IPS-NIHi7 (cell line): ENCODE measurements around the gene SLC5A1.
"Not testable (repeated sequence)": the region's sequence is repeated elsewhere in the genome, so short reads cannot be mapped to it uniquely, and the experiment has no call there.

Experiments
- DNase-seq: peaks from one replicate; pipeline ENCODE4 v3.0.0; 2012; ENCODE audit warnings: mixed read lengths; ENCODE audit errors: extremely low spot score

The SLC5A1 gene

GRCh38 chr22:32144496-32145274 lies 101.6 kb downstream of the SLC5A1 start:
- no peak for DNase-seq

GRCh38 chr22:32147128-32147527 lies 104.1 kb downstream of the SLC5A1 start:
- not testable (repeated sequence) for DNase-seq

- not testable (repeated sequence) for DNase-seq
Measured at GRCh38 chr22:32148372-32148771, 105.3 kb downstream of the SLC5A1 start.

GRCh38 chr22:32150647-32151046 lies 107.6 kb downstream of the SLC5A1 start:
- not testable (repeated sequence) for DNase-seq

GRCh38 chr22:32151641-32152040 lies 108.6 kb downstream of the SLC5A1 start:
- not testable (repeated sequence) for DNase-seq

GRCh38 chr22:32154727-32155126 lies 111.7 kb downstream of the SLC5A1 start:
- DNase-seq, result not testable (repeated sequence)

- DNase-seq, result not testable (repeated sequence)
Measured at GRCh38 chr22:32157632-32158031, 114.6 kb downstream of the SLC5A1 start.

GRCh38 chr22:32158712-32159533 lies 115.9 kb downstream of the SLC5A1 start, which contains the start of gene C22orf42:
Gene C22orf42 (minus strand): TSS chr22:32159303. CDS start chr22:32159215, 88 bp downstream.
- peak; percentile 30 for DNase-seq

GRCh38 chr22:32160411-32160810 lies 117.3 kb downstream of the SLC5A1 start:
- DNase-seq, result not testable (repeated sequence)
